GM12891 (cell line): ENCODE results near the gene VTI1A.
A peak's percentile ranks its signal among the peaks of the same experiment; 100 is the strongest.

Experiments
- DNase-seq: peaks from one replicate; pipeline ENCODE4 v3.0.0; 2011; ENCODE audit warnings: low spot score; ENCODE audit not compliant: insufficient read length
- FAIRE-seq: peaks from 2 replicates; lab custom pipeline; 2011; peaks lifted over from hg19 to GRCh38; lab: Jason Lieb, UNC
- PAX5 ChIP-seq: IDR thresholded peaks from 2 replicates; pipeline ENCODE4 v1.6.1; 2011; ENCODE audit warnings: low read length, moderate library complexity, mild to moderate bottlenecking; ENCODE audit not compliant: insufficient read depth, severe bottlenecking
- POLR2A ChIP-seq: IDR thresholded peaks from 2 replicates; pipeline ENCODE4 v1.6.1; 2011; ENCODE audit warnings: low read depth, low read length, control low read depth
- POLR2AphosphoS5 ChIP-seq: IDR thresholded peaks from 2 replicates; pipeline ENCODE4 v1.6.1; 2011; ENCODE audit warnings: low read depth, low read length, control low read depth
- POU2F2 ChIP-seq: IDR thresholded peaks from 2 replicates; pipeline ENCODE4 v1.6.1; 2011; ENCODE audit warnings: low read depth, mild to moderate bottlenecking, control low read depth, low read length, moderate library complexity
- SPI1 ChIP-seq: IDR thresholded peaks from 2 replicates; pipeline ENCODE4 v1.6.1; 2011; ENCODE audit warnings: low read depth, low read length, control low read depth
- TAF1 ChIP-seq: IDR thresholded peaks from 2 replicates; pipeline ENCODE4 v1.6.1; 2011; ENCODE audit warnings: low read depth, low read length, control low read depth

The VTI1A gene

GRCh38 chr10:112466802-112467201 lies 19.8 kb downstream of the VTI1A start:
- TF ChIP-seq POLR2A (no peak), PAX5 (no peak), POLR2AphosphoS5 (no peak), SPI1 (no peak)
- FAIRE-seq: no peak
- DNase-seq: no peak

- TF ChIP-seq POLR2A (no peak), POU2F2 (no peak), SPI1 (no peak), POLR2AphosphoS5 (no peak), TAF1 (no peak), PAX5 (no peak)
- FAIRE-seq: no peak
- no peak for DNase-seq
These were observed 20.6 kb downstream of the VTI1A start for GRCh38 chr10:112467541-112468075.

- FAIRE-seq (peak; percentile 71), DNase-seq (no peak)
- TF ChIP-seq POLR2A (no peak), POLR2AphosphoS5 (no peak), TAF1 (no peak), POU2F2 (no peak), PAX5 (no peak), SPI1 (no peak)
These were observed 25.0 kb downstream of the VTI1A start for GRCh38 chr10:112471878-112472487.

- TF ChIP-seq TAF1 (no peak), POLR2A (no peak), POU2F2 (no peak), SPI1 (no peak), PAX5 (no peak), POLR2AphosphoS5 (no peak)
- DNase-seq (no peak), FAIRE-seq (peak; percentile 28)
These were observed 28.7 kb downstream of the VTI1A start for GRCh38 chr10:112475575-112476218.

GRCh38 chr10:112481602-112482001 lies 34.6 kb downstream of the VTI1A start:
- no peak for DNase-seq
- no peak for TF ChIP-seq TAF1
- no peak for TF ChIP-seq PAX5
- no peak for TF ChIP-seq SPI1
- TF ChIP-seq POU2F2: no peak
- no peak for TF ChIP-seq POLR2A
- TF ChIP-seq POLR2AphosphoS5: no peak
- no peak for FAIRE-seq

- FAIRE-seq: no peak
- no peak for TF ChIP-seq POLR2A
- TF ChIP-seq SPI1: no peak
- no peak for TF ChIP-seq POU2F2
- TF ChIP-seq PAX5: no peak
- TF ChIP-seq POLR2AphosphoS5: no peak
- no peak for TF ChIP-seq TAF1
- DNase-seq: no peak
These were observed 37.4 kb downstream of the VTI1A start for GRCh38 chr10:112484399-112484798.

GRCh38 chr10:112487964-112488363 lies 40.9 kb downstream of the VTI1A start:
- no peak for TF ChIP-seq SPI1
- TF ChIP-seq TAF1: no peak
- TF ChIP-seq PAX5: no peak
- TF ChIP-seq POLR2A: no peak
- no peak for TF ChIP-seq POU2F2
- TF ChIP-seq POLR2AphosphoS5: no peak
- FAIRE-seq (no peak), DNase-seq (no peak)

- no peak for TF ChIP-seq POLR2AphosphoS5
- no peak for TF ChIP-seq POU2F2
- no peak for TF ChIP-seq SPI1
- no peak for TF ChIP-seq TAF1
- DNase-seq: no peak
- FAIRE-seq: no peak
These were observed 43.5 kb downstream of the VTI1A start for GRCh38 chr10:112490545-112490944.

- DNase-seq (no peak), FAIRE-seq (no peak)
- TF ChIP-seq SPI1 (no peak), POU2F2 (no peak), TAF1 (no peak), POLR2A (no peak), PAX5 (no peak), POLR2AphosphoS5 (no peak)
These were observed 44.1 kb downstream of the VTI1A start for GRCh38 chr10:112491144-112491543.

- FAIRE-seq (no peak), DNase-seq (no peak)
- TF ChIP-seq POU2F2: no peak
- no peak for TF ChIP-seq POLR2A
- no peak for TF ChIP-seq POLR2AphosphoS5
- no peak for TF ChIP-seq TAF1
- TF ChIP-seq PAX5: no peak
- TF ChIP-seq SPI1: no peak
These were observed 45.7 kb downstream of the VTI1A start for GRCh38 chr10:112492736-112493135.
